DMS53 (cell line): Measurements from ENCODE around the gene KCNJ9.
"Not testable (repeated sequence)": the region's sequence is repeated elsewhere in the genome, so short reads cannot be mapped to it uniquely, and the experiment has no call there.

Experiments used
- DNase-seq: peaks from one replicate; lab custom pipeline; 2025; lab: John Stamatoyannopoulos, UW

The KCNJ9 gene

GRCh38 chr1:160126342-160126741, 45.0 kb downstream of the KCNJ9 start:
- not testable (repeated sequence) for DNase-seq

- DNase-seq: no peak
Observed at GRCh38 chr1:160127381-160127780, 46.0 kb downstream of the KCNJ9 start.

- DNase-seq: peak; percentile 24
Observed at GRCh38 chr1:160127865-160128523, 46.7 kb downstream of the KCNJ9 start.

GRCh38 chr1:160128636-160129035, 47.3 kb downstream of the KCNJ9 start:
- no peak for DNase-seq

GRCh38 chr1:160129046-160129445, 47.7 kb downstream of the KCNJ9 start:
- DNase-seq: peak; percentile 35

- DNase-seq: no peak
Observed at GRCh38 chr1:160129558-160129957, 48.2 kb downstream of the KCNJ9 start.

GRCh38 chr1:160129966-160130365, 48.6 kb downstream of the KCNJ9 start:
- no peak for DNase-seq

- DNase-seq: no peak
Observed at GRCh38 chr1:160130486-160130885, 49.1 kb downstream of the KCNJ9 start.

- DNase-seq: peak; percentile 54
Observed at GRCh38 chr1:160130939-160131338, 49.6 kb downstream of the KCNJ9 start.

GRCh38 chr1:160131803-160132565, 50.6 kb downstream of the KCNJ9 start:
- no peak for DNase-seq

GRCh38 chr1:160133990-160134770, 52.8 kb downstream of the KCNJ9 start:
- no peak for DNase-seq

GRCh38 chr1:160134791-160135572, 53.6 kb downstream of the KCNJ9 start:
- DNase-seq: no peak

- peak; percentile 11 for DNase-seq
Observed at GRCh38 chr1:160136121-160136925, 55.0 kb downstream of the KCNJ9 start.

GRCh38 chr1:160136926-160137200, 55.5 kb downstream of the KCNJ9 start:
- no peak for DNase-seq

- no peak for DNase-seq
Observed at GRCh38 chr1:160137216-160137862, 56.0 kb downstream of the KCNJ9 start.

GRCh38 chr1:160139840-160140239, 58.5 kb downstream of the KCNJ9 start:
- no peak for DNase-seq
